Measurements from ENCODE around the gene DOK6.

DOK6 gene

GRCh38 chr18:69432847-69433246 lies 32.2 kb downstream of the DOK6 start:
- in situ Hi-C loops (cut with MboI; ENCODE audit: low sequenced_read_pairs), result no loop called here

DNA sequence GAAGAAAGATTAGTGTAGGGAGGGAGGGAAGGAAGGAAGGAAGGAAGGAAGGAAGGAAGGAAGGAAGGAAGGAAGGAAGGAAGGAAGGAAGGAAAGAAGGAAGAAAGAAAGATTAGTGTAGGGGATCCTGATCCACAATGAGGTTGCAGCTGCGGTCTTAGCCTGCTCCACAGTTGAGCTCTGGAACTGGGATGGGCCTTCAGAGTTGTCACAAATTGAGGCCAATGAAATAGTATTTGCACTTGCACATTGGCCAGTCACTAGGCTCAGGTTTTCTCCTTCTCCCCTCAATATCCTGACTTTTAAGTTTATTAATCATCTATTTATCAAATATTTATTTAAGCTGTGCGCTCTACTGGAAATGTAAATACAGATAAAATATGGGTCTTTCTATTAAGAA lies 34.3 kb downstream of the DOK6 start:
- in situ Hi-C loops (cut with MboI; ENCODE audit: low sequenced_read_pairs), result no loop called here

- in situ Hi-C loops (cut with MboI; ENCODE audit: low sequenced_read_pairs), result no loop called here
These were observed 43.5 kb downstream of the DOK6 start for GRCh38 chr18:69444221-69444620.

- in situ Hi-C loops (cut with MboI; ENCODE audit: low sequenced_read_pairs), result no loop called here
These were observed 47.2 kb downstream of the DOK6 start for GRCh38 chr18:69447886-69448285.

DNA sequence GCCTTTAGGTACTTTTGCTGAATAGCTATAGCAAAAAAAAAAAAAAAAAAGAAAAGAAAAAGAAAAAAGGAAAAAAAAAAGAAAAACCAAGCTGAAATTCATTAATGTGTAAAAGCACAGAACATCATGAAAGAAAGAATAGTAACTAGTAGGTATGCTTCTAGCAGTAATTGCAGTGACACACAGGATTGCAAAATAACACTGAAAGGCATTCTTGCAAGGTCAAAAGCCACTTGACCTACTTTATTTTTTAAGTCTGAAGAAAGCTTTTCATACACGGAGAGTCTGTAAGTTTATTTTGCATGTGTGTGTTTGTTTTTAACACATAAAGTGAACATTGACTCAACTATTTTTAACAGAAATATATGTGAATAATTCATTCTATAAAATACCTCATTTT lies 54.4 kb downstream of the DOK6 start:
- in situ Hi-C loops (cut with MboI; ENCODE audit: low sequenced_read_pairs), result no loop called here

DNA sequence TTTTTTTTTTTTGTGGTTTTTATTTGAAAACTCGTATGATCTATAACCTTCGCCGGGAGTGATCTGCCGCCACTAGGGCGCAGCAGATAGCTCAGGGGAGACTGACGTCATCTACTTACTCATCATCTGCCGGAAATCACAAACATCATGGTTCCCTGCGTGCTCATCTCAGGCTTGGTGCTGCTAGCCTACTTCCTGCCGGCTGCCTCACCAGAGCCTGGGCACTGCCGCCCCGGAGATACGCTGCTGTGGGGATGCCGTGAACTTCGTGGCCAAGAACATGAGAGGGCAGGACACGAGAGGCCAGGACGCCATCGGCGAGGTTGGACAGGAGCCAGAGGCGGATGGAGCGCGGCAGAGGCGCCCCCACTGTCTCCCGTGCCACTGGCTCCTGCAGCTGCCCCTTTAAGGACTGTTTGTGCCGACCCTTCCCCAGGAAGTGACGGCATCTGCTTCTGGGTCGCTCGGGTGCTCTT lies 68.8 kb downstream of the DOK6 start:
- in situ Hi-C loops (cut with MboI; ENCODE audit: low sequenced_read_pairs), result no loop called here

- in situ Hi-C loops (cut with MboI; ENCODE audit: low sequenced_read_pairs), result no loop called here
These were observed 79.8 kb downstream of the DOK6 start for GRCh38 chr18:69480460-69480859.

- in situ Hi-C loops (cut with MboI; ENCODE audit: low sequenced_read_pairs), result no loop called here
These were observed 82.9 kb downstream of the DOK6 start for GRCh38 chr18:69483574-69483973.

- in situ Hi-C loops (cut with MboI; ENCODE audit: low sequenced_read_pairs), result no loop called here
These were observed 84.2 kb downstream of the DOK6 start for GRCh38 chr18:69484699-69485396.

DNA sequence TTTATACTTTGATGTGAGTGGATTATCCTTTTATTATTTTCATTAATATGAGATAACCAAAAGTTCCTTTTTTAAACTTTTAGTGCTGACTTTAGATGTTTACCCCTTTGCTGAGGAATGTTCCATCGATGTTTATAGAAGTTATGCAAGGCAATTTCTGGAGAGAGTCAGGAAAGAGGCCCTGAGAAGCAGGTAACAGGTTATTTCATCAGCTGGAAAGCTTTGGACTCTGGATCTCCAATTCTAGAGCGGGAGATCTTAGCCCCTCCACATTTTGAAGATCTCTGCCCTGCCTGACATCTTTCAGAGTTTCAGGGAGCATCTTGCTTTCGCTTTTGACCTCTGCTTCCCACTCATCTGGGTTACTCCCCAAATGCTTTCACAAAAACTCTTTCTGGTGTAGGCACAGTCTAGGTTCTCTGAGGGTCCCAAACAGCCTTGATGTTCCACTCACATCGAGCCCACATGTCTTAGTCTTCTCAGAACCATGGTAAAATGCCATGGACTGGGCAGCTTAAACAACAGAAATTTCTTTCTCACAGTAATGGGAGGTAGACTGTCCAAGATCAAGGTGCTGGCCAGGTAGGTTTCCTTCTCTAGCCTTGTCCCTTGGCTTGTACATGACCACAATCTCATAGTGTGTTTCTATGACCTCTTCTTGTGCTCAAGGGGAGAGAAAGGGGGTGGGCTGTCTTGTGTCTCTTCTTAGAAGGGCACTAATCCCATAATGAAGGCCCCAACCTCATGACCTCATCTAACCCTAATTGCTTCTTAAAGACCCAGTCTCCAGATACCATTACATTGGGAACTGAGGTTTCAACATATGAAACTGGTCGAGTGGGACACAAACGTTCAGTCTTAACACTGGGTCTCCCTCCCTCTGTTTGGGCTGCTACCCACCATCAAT lies 87.1 kb downstream of the DOK6 start:
- in situ Hi-C loops (cut with MboI; ENCODE audit: low sequenced_read_pairs), result no loop called here

DNA sequence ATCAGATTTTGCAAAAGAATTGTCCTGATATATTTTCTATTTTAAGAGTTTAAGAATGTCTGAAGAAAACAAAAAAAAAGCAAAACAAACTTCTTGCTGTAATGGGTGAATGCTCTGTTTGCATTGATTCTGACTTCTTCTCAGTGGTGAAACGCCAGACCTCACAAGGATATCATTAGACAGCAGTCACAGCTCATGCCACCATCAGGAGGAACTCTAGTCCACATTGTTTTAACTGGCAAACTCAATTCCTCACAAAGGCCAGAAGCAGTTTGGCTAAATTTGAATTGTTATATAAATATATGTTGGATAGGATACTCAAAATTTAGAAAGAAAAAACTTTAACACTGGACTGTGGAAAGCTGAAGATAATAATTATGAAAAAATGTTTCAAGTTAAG lies 89.4 kb downstream of the DOK6 start:
- in situ Hi-C loops (cut with MboI; ENCODE audit: low sequenced_read_pairs), result no loop called here

- in situ Hi-C loops (cut with MboI; ENCODE audit: low sequenced_read_pairs), result no loop called here
These were observed 90.1 kb downstream of the DOK6 start for GRCh38 chr18:69490813-69491212.

GRCh38 chr18:69491576-69491975 lies 90.9 kb downstream of the DOK6 start:
- in situ Hi-C loops (cut with MboI; ENCODE audit: low sequenced_read_pairs), result no loop called here

DNA sequence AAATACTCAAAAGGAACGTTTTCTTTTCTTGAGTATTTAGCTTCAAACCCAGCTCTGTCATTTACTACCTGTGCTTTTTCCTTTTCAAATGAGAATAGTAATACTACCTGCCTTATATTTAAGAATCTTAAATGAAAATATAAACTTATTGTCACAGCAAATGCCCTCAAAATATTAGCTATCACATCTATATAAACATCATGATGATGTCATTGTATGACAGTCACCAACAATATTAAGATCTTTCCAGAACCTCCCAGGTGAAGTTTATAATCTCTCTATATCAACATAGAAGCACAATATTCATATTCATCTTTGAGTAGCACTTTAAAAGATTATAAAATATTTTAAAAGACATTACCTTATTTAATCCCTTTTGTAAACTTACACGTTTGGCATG lies 92.2 kb downstream of the DOK6 start:
- in situ Hi-C loops (cut with MboI; ENCODE audit: low sequenced_read_pairs), result no loop called here

DNA sequence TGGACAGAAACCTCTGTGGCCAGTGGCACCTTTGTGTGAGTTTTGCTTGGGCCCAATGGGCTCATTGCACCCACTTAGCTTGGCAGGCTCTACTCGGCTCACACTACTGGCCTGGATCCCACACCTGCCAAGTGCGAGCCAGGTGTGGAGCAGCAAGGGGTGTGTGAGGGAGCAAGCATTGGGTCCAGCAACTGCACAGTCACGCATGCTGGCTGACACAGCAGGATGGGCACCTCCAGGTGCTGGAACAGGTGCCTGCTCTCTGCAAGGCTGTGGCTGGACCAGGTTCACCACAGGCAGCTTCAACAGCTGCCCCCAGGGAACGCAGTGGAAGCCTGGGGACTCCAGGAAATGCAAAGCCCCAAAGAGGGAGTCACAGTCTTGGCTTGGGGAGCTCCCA lies 94.2 kb downstream of the DOK6 start:
- in situ Hi-C loops (cut with MboI; ENCODE audit: low sequenced_read_pairs), result no loop called here

DNA sequence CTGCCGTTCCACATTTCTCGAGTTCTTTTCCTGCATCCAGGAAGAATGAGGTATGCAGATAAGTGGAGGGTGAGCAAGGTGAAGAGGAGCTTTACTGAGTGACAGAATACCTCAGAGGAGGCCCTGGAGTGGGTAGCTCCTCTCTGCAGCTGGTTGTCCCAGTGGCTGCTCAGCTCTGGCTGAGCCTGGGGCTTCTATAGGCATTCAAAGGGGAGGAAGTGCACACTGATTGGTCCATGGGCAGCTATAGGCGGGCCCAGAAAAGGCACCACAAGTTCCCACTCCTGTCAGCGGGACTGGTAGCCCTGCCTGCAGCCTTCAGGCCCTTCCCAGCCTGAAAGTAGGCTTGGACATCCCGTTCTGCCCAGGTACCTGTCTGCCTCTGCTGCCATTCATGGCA lies 94.7 kb downstream of the DOK6 start:
- in situ Hi-C loops (cut with MboI; ENCODE audit: low sequenced_read_pairs), result no loop called here

- in situ Hi-C loops (cut with MboI; ENCODE audit: low sequenced_read_pairs), result no loop called here
These were observed 95.3 kb downstream of the DOK6 start for GRCh38 chr18:69495841-69496533.

- in situ Hi-C loops (cut with MboI; ENCODE audit: low sequenced_read_pairs), result no loop called here
These were observed 118.3 kb downstream of the DOK6 start for GRCh38 chr18:69518989-69519388.

- in situ Hi-C loops (cut with MboI; ENCODE audit: low sequenced_read_pairs), result no loop called here
These were observed 122.9 kb downstream of the DOK6 start for GRCh38 chr18:69523582-69523981.

DNA sequence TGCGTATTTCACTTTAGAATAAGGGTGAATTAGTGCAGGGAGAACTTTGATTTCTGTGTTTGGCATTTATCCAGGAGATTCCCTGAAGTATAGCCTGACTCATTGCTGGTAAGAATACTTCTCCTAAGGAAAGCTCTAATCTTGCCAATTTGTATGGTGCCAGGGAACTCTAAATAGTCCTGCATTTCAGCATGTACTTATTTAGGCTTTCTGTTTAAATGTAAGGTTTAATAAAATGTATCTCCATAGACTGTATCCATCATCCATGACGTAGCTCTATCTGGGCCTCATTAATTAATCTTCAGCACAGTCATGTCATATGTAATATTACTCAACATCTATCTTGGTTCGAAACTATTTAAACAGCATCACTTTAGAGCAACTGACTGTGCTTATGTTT lies 127.7 kb downstream of the DOK6 start:
- in situ Hi-C loops (cut with MboI; ENCODE audit: low sequenced_read_pairs), result no loop called here

- in situ Hi-C loops (cut with MboI; ENCODE audit: low sequenced_read_pairs), result no loop called here
These were observed 128.5 kb downstream of the DOK6 start for GRCh38 chr18:69529151-69529550.

DNA sequence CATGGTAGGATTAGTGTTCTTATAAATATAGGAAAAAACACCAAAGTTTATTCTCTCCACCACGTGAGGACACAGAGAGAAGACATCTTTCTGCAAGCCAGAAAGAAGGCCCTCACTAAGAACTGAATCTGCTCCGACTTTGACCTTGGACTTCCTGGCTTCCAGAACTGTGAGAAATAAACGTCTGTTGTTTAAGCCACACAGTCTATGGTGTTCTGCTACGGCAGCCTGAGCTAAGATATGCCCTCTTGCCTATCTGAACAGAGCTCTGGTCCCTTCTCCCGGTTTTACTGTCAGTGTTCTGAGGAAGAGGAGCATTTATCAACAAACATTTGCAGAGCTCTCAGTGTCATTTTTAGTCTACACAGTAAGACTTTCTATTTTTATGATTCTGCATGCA lies 131.3 kb downstream of the DOK6 start:
- in situ Hi-C loops (cut with MboI; ENCODE audit: low sequenced_read_pairs), result no loop called here
